Measurements from ENCODE around the gene TMEM120B.
"Not testable (repeated sequence)": the region's sequence is repeated elsewhere in the genome, so short reads cannot be mapped to it uniquely, and the experiment has no call there.

Gene TMEM120B

DNA sequence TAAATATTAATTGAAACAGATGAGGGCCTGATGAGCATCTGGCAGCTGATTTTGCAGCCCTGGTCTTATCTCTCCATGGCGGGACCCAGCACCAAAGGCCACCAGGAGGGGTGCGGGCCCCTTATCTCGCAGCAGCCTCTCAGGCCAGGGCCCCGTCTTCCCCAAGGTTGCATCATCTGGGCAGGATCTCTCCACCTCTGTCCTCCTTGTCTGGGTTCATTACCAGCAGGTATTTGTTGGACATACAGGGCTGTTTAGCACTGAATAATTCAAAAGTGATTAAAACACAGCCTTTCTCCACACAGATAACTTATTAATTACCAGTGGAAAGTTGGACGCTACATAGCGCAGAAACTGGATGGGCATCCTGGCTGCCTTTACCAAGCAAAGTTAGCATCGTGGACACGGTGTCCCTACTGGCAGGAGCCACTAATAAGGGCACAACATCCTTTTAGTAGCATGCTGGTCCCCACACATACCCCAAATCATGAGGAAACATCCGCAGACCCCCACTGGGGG, 25.8 kb downstream of the TMEM120B start:
- DNase-seq, result no peak
- intact Hi-C loops (cut with DNase I), result no loop called here

DNA sequence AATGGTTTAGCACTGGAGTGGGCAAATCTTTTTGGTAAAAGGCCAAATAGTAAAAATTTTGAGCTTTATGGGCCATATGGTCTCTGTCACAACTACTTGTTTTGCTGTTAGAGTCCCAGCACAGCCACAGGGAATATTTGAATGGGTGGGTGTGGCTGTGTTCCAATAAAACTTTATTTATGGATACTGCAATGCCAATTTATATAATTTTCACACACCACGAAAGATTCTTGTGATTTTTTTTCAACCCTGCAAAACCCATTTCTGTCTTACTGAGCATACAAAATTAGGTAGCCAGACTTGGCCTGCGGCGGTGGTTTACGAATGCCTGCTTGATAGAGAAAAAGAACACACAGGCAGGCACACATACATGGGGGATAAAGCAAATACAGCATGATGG, 28.3 kb downstream of the TMEM120B start:
- intact Hi-C loops (cut with DNase I), result no loop called here
- DNase-seq, result peak in 1 of 10 donors; percentile 33

DNA sequence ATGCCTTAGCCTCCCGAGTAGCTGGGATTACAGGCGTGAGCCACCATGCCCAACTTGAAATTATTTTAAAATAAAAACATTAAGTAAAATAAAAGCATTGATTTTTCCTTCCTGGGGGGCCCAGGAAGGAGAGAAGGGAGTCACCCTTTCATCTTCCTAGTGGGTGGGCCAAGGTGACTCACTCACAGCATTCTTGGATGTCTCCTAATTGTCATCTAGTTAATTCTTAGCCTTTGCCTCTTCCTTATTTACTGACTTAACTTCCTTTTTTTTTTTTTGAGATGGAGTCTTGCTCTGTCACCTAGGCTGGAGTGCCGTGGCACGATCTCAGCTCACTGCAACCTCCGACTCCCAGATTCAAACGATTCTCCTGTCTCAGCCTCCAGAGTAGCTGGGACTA, 29.2 kb downstream of the TMEM120B start:
- intact Hi-C loops (cut with DNase I), result no loop called here
- DNase-seq, result no peak

DNA sequence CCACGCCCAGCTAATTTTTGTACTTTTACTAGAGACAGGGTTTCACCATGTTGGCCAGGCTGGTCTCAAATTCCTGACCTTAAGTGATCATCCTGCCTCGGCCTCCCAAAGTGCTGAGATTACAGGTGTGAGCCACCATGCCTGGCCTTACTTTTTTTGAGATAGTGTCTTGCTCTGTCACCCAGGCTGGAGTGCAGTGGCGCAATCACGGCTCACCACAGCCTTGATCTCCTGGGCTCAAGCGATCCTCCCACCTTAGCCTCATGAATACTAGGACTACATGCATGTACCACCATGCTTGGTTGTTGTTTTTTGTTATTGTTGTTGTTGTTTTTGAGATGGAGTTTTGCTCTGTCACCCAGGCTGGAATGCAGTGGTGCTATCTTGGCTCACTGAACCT, 33.0 kb downstream of the TMEM120B start:
- DNase-seq; intact Hi-C loops (cut with DNase I): not testable (repeated sequence)

DNA sequence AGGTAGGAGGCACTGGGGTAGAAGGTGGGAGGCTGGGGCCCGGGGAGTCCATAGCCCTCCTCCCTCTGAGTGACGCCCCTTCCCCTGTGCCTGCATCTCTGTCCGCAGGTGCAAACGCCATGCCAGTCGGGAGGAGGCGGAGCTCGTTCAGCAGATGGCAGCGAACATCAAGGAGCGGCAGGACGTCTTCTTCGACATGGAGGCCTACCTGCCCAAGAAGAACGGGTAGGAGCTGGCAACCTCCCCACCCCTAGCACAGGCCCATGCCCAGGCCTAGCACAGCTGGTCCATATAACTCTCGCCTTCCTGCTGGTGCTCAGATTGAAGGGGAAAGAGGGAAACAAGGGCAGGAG, 35.6 kb downstream of the TMEM120B start:
- DNase-seq, result no peak
- intact Hi-C loops (cut with DNase I), result no loop called here

DNA sequence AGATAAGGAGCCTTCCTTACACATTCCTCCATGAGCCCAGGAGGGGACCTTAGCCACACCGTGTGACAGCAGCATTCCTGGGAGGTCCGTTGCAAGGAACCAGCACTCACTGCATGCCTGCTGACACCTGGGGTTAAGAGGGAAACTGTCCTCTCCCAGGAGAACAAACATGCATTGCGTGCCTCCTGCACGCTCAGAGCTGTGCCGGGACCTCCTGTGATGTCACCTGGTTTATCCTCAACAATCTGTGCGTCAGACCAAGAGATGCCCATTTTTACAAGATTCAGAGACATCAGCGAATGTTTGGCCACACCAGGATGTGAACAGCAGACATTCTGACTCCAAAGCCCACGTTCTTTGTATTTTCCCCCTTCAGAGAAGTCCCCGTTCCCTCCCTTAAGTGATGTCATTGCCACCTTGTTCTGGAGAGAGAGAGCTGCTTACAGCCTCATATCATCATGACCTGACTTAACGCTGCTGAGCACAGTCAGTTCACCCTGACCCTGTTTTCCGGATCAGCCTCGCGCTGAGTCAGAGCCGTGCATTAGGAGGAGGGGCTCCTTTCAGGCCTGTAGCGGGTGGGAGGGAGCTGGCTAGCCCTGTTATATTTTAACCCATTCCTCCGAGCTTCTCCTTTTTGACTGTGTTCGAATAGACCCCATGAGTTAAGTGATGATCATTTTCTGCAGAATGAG, 36.2 kb downstream of the TMEM120B start:
- intact Hi-C loops (cut with DNase I), result no loop called here
- no peak for DNase-seq

DNA sequence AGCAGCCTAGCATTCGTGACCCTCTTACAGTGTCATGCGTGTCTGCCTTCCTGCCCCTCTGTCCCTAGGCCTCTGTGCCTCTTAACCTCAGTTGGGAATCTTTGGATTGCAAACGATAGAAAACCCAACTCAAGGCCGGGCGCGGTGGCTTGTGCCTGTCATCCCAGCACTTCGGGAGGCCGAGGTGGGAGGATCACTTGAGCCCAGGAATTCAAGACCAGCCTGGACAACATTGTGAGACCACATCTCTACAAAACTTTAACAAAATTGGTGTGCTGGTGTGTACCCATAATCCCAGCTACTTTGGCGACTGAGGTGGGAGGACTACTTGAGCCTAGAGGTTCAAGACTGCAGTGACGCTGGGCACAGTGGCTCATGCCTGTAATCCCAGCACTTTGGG, 36.7 kb downstream of the TMEM120B start:
- no peak for DNase-seq
- intact Hi-C loops (cut with DNase I), result no loop called here

DNA sequence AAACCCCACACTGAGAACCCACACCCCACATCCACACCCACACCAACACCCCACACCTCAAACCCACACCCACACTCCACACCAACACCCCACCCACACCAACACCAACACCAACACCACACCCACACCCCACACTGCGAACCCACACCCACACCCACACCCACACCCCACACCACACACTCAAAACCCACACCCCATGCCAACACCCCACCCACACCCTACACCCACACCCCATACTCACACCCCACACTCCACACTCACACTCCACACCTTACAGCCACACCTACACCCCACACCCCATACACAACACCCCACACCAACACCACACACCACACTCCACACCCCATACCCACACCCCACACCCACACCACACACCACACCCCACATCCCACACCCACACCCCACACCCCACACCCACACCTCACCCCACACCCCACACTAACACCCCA, 38.0 kb downstream of the TMEM120B start:
- intact Hi-C loops (cut with DNase I), result no loop called here
- no peak for DNase-seq

DNA sequence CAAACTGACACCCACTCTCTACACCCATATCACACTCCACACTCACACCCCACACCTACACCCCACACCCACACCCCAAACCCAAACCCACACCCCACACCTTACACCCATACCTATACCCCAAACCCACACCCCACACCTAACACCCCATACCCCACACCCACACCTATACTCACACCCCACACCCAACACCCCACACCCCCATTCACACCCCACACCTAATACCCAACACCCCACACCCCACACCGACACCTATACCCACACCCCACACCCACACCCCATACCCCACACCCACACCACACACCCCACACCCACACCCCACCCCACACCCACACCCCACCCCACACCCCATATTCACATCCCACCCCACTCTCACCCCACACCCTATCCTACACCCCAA, 38.5 kb downstream of the TMEM120B start:
- intact Hi-C loops (cut with DNase I), result no loop called here

DNA sequence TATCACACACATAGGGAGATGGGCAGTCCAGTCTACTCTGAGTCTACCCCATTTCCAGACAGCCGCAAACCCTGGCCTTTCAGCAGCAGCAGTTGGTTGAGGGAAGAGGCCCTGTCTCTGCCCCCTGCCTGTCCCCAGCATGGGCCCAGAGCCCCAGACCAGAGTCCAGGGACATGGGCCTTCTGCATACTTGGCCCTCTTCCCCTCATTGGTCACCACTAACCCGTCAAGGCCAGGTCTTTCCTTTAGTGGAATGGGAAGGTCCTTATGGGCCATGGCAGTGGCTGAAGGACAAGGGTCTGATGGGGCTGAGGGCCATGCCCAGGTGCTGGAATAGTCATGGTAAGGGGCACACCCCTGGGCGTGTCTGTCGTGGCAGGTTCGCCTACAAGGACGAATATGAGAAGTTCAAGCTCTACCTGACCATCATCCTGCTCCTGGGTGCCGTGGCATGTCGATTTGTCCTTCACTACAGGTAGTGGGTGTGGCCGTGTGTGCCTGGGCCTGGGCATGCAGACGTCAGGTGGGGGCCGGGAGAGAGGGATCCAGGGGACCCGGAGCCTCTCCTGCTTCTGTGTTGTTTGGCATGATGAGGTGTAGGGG, 39.3 kb downstream of the TMEM120B start:
- intact Hi-C loops (cut with DNase I), result no loop called here

More for the DNA sequence above, 38.5 kb downstream of the TMEM120B start:
- DNase-seq, result no peak

DNA sequence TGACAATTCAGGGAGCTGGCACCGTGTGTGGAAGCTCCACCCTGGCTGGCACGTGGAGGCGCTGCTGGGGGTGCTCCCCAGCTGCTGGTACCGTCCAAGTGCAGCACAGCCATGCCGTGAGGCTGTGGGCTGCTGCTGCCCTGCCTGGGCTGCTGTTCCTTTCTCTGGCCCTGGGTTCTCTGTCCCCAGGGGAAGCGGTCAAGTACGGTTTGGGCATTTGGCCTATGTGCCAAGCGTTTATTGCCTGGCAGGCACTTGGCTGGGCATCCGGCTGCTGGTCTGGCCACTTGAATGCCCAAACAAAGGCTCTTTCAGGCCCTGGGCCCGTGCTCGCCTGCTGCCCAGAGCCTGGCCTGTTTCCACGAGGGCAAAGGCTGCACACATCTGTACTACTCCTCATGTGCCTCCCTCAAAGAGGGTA, 41.3 kb downstream of the TMEM120B start:
- peak; percentile 67 to 98 (median 80) for DNase-seq
- intact Hi-C loops (cut with DNase I), result no loop called here

More for the DNA sequence above, 39.3 kb downstream of the TMEM120B start:
- no peak for DNase-seq

DNA sequence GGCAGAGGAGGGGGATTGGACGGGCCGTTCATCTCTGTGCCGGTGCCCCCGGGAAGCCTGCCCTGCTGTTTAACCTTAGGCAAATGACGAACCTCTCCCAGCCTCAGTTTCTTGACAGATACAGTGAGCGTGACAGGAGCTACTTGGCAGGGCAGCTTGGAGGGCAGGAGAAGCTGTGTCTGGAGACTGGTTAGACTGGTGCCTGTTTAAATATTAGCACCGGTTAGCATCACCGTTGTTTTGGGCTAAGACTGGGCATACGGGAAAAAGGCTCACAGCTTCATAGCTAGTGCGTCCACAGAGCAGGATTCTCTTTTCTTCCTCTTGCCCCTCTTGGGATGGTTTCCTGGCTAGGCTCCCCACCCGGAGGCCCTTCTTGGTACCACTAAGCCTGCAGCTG, 42.3 kb downstream of the TMEM120B start:
- no peak for DNase-seq

DNA sequence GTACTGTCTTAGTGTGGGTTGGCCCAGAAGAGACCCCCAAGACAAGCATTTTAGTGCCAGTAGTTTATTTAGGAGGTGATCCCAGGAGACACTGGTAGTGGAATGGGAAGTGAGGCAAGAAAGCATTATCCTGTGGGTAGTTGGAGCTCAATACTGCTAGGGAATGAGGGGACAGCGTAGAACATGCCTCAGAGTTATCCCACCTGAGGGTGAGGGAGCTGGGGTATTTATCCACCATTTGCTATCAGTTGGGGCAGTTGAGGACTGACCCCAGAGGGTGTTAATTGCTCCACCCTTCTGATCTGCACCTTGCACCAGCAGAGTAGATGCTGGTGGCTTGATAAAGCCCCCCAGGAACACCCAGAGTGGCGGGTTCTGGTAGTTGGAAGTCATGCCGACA, 43.0 kb downstream of the TMEM120B start:
- DNase-seq, result no peak
- intact Hi-C loops (cut with DNase I), result no loop called here

More for the DNA sequence above, 42.3 kb downstream of the TMEM120B start:
- intact Hi-C loops (cut with DNase I), result no loop called here

DNA sequence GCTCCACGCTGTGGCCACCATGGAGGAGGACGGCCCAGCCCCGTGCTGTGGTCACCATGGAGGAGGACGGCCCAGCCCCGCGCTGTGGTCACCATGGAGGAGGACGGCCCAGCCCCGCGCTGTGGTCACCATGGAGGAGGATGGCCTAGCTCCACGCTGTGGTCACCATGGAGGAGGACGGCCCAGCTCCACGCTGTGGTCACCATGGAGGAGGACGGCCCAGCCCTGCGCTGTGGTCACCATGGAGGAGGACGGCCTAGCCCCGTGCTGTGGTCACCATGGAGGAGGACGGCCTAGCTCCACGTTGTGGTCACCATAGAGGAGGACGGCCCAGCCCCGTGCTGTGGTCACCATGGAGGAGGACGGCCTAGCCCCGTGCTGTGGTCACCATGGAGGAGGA, 46.0 kb downstream of the TMEM120B start:
- intact Hi-C loops (cut with DNase I); DNase-seq: not testable (repeated sequence)

DNA sequence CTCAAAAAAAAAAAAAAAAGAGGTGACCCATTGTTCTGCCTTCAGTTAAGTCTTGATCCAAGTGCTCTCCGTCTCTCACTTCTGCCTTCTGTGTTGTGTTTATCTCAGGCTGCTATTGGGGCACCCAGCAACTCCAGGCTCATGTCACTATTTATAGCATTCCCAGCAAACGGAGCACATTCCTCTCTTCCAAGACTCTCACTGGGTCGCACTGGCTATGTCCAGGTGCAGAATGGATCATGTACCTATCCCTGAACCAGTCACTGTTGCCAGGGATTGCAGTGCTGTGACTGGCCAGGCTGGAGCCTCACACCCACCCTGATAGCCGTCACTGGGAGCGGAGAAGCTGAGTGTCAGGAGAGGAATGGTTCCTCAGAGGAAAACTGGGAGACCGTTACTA, 49.7 kb downstream of the TMEM120B start:
- intact Hi-C loops (cut with DNase I), result no loop called here
- no peak for DNase-seq

DNA sequence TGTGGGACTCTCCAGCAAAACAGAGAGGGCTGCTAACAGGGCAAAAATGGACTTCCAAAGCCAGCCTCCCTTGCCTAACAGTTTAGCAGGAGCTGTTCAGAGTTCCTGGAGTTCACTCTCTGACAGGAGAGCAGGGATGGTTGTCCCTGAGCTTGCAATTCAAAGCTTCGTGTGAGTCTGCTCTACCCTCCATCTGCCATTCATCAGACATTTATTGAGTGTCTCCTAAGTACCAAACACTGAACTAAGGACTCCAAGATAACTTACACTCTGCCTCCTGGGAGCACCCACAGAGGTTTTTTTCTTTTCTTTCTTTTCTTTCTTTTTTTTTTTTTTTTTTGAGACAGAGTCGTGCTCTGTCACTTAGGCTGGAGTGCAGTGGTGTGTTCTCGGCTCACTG, 52.3 kb downstream of the TMEM120B start:
- intact Hi-C loops (cut with DNase I), result no loop called here
- no peak for DNase-seq

DNA sequence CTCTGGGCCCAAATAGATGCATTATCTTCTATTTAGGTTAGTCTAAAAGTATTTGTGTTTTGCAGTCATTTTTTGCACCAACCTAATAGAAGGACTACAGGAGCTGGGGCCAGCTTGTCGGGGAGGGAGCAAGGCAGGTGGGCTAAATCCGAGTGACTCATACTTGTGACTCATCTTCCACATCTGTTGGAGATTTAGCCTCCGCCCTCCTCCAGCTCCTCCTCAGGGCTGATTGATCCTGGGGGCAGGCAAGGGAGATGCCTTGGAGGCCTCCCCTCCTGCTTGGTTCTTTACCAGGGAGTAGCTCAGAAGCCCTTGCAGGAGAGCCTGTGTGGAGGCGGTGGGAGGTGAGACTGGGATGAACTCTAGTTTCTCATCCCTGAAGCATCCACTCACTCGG, 53.0 kb downstream of the TMEM120B start:
- DNase-seq, result no peak
- intact Hi-C loops (cut with DNase I), result no loop called here

DNA sequence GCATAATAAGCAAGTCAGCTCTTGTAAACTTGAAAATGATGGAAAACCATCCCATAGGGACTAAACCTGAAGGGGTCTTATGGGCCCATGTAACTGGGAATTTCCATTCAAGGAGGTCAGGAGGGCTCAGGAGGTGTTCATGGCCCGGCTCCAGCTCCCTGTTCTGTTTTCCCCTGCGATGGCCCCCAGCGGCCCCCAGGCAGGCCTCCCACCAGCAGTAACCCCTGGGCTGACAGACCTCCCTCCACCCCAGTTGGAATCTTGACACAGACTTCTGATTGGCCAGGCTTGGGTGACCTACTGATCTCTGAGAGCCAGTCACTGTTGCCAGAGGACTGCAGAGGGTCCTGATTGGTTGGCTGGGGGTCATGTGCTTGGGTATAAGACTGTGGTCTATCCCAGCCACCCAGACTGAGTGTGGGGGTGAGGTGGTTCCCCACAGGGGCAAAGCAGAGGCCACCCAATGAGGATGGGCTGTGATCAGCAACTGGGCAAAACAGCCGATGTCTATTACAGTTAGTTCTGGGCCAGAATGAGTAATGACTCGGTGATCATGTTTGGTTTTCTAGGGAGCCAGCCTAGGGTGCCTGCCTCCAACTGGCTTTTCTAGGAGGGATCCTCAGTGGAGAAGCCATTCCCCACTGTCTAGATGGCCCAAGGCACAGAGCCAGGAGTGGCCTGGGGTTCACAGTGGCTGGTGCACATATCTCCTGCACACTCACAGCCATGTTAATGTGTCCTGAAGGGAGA, 53.9 kb downstream of the TMEM120B start:
- no peak for DNase-seq
- intact Hi-C loops (cut with DNase I), result no loop called here

DNA sequence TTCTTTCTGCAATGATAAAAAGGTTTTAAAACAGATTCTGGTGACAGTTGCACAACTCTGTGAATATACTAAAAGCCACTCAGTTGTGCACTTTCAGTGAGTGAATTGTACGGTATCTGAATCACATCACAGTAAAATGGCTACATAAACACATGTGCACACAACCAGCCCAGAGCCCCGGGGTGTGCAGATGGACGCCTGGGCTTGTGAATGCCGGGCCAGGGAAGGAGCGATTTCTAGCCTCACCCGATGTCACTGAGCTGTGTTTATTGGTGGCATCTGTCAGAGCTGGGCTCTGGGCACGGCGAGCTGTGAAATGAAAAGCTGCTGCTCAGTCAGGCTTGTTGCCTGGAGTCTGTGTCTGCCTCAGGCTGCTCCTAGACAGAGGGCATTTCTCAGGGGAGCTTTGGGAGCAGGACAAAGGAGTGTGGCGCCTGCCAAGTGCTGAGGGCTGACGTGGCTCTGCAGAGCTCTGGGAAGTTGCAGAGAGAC, 55.0 kb downstream of the TMEM120B start:
- DNase-seq, result peak; percentile 31 to 93 (median 56)
- intact Hi-C loops (cut with DNase I), result no loop called here

DNA sequence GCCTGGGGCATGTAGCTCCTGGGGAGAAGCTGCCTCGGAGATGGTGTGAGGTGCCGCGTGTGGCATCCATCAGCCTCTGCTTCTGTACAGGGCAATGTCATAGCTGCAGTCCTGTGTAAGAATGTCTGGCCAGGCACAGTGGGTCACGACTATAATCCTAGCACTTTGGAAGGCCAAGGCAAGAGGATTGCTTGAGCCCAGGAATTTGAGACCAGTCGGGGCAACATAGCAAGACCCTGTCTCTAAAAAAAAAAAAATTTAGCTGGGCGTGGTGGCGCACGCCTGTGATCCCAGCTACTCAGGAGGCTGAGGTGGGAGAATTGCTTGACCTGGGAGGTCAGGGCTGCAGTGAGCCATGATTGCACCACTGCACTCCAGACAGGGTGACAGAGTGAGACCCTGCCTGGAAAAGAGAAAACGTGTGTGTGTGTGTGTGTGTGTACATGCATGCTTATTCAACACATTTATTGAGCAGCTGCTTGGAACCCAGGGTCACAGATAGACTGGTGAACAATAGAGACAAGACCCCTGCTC, 56.8 kb downstream of the TMEM120B start:
- DNase-seq, result no peak
- intact Hi-C loops (cut with DNase I), result no loop called here

DNA sequence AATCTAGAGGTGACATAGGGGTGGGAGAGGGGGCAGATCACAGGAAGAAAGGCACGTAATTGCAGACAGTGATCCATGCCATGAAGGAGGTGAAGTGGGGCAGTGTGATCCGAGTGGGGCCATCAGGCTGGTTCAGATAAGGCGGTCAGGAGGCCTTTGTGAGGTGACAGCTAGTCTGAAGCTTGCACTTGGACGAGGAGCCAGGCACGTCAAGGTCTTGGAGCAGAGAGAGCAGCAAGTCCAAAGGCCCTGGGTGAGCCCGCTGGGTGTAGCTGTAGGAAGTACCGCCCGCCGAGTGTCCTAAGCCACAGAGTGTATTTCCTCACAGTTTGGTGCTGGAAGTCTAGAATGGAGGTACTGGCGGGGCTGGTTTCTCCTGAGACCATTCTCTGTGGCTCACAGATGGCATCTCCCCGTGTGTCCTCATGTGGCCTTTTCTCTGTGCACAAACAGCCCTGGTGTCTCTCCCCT, 57.3 kb downstream of the TMEM120B start:
- intact Hi-C loops (cut with DNase I), result no loop called here

More for the DNA sequence above, 57.3 kb downstream of the TMEM120B start:
- no peak for DNase-seq
